ENCODE results near the gene METRN. TPM values are rescaled to one million over a fixed set of nuclear protein-coding genes. Genes with fewer than 3 reads are reported as not detected.
"Not testable (repeated sequence)": the region's sequence is repeated elsewhere in the genome, so short reads cannot be mapped to it uniquely, and the experiment has no call there.

The METRN gene
- total RNA-seq, 1 donor from 2014 or later: 6.7 TPM

GRCh38 chr16:711084-711483 lies 3.8 kb upstream of the METRN start:
- intact Hi-C loops (cut with micrococcal nuclease): loop anchor here (1.0 to 5.0 kb wide), 4 partner anchors 30 to 392 kb away; no protein-coding TSS in a partner anchor
- H3K4me1 Mint-ChIP-seq: peaks cover 11% of the 10 kb centered on the region
- no peaks in the 10 kb centered on the region for H3K36me3 Mint-ChIP-seq (ENCODE audit: low read depth)
- no peaks in the 10 kb centered on the region for H3K9me3 Mint-ChIP-seq
- ChIA-PET POLR2A (interaction anchor here (2.0 kb wide), 1 partner anchor 10 kb away, joined by 4 read pairs; the partner anchor contains the start of gene ANTKMT), CTCF (interaction anchor here (1.2 kb wide), 1 partner anchor 74 kb away, joined by 6 read pairs; no protein-coding TSS in a partner anchor)
- no peak for TF ChIP-seq CTCF (IDR thresholded peaks at IDR 0.05)
- peaks cover 25% of the 10 kb centered on the region for H3K27me3 Mint-ChIP-seq
- ATAC-seq (ENCODE audit: low read depth) (no peak), DNase-seq (no peak)
- no peak overlapping the region for H3K4me3 Mint-ChIP-seq
- H3K27ac Mint-ChIP-seq: no peak overlapping the region

DNA sequence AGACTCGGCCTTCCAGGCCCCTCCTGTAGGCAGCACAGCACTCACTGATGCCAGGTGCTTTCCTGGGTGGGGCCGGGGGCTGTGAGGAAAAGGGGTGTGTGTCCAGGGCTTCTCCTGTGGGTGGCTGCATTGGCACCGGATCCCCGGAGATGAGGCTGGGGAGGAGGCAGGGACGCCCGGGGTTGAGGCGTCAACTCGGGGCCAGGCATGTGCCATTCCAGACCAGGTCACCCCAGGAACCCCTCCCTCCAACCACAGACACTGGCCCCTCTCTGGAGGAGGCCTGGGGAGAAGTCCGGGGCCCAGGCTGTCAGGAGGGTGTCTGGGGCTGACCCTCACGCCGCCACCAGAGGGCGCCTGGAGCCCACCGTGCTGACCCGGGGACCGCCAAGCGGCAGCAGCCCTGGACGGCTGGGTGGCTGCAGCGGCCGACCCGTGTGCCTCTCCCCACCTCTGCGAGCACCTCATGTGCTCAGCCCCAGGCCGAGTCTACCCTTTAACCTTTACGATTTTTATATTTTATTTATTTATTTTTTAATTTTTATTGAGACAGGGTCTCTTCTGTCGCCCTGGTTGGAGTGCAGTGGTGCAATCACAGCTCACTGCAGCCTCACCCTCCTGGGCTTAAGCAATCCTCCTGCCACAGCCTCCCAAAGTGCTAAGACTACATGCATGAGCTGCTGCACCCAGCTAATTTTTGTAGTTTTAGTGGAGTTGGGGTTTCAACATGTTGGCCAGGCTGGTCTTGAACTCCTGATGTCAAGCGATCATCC lies 3.2 kb upstream of the METRN start:
- Mint-ChIP-seq H3K4me1 (peaks cover 10% of the 10 kb centered on the region), H3K4me3 (no peak overlapping the region), H3K27ac (no peak overlapping the region), H3K36me3 (ENCODE audit: low read depth) (no peaks in the 10 kb centered on the region), H3K27me3 (peaks cover 25% of the 10 kb centered on the region), H3K9me3 (no peaks in the 10 kb centered on the region)
- TF ChIP-seq CTCF (IDR thresholded peaks at IDR 0.05): peak; percentile 69
- intact Hi-C loops (cut with micrococcal nuclease): loop anchor here (1.0 to 5.0 kb wide), 4 partner anchors 30 to 392 kb away; no protein-coding TSS in a partner anchor
- CTCF ChIA-PET: interaction anchor here (0.9 to 2.6 kb wide), 12 partner anchors 9 to 390 kb away, joined by 3 to 22 read pairs (median 4); partner anchors contain the start of genes ANTKMT, CCDC78, CHTF18 and CIAO3
- POLR2A ChIA-PET: interaction anchor here (0.7 to 2.0 kb wide), 2 partner anchors 9 kb away, joined by 3 to 4 read pairs; partner anchors contain the start of gene ANTKMT
- ATAC-seq (ENCODE audit: low read depth) (peak; percentile 71), DNase-seq (peak; percentile 81)

- H3K9me3 Mint-ChIP-seq; H3K27ac Mint-ChIP-seq; H3K4me3 Mint-ChIP-seq; ATAC-seq (ENCODE audit: low read depth); DNase-seq; POLR2A ChIA-PET; H3K36me3 Mint-ChIP-seq (ENCODE audit: low read depth): not testable (repeated sequence)
- CTCF ChIA-PET: interaction anchor here (0.9 to 2.6 kb wide), 12 partner anchors 8 to 389 kb away, joined by 3 to 22 read pairs (median 4); partner anchors contain the start of genes ANTKMT, CCDC78, CHTF18 and CIAO3
- intact Hi-C loops (cut with micrococcal nuclease): loop anchor here (5.0 kb wide), 1 partner anchor 165 kb away; no protein-coding TSS in a partner anchor
- H3K27me3 Mint-ChIP-seq: peaks cover 21% of the 10 kb centered on the region
- H3K4me1 Mint-ChIP-seq: peaks cover 10% of the 10 kb centered on the region
Measured at GRCh38 chr16:712740-713250, 2.1 kb upstream of the METRN start.

DNA sequence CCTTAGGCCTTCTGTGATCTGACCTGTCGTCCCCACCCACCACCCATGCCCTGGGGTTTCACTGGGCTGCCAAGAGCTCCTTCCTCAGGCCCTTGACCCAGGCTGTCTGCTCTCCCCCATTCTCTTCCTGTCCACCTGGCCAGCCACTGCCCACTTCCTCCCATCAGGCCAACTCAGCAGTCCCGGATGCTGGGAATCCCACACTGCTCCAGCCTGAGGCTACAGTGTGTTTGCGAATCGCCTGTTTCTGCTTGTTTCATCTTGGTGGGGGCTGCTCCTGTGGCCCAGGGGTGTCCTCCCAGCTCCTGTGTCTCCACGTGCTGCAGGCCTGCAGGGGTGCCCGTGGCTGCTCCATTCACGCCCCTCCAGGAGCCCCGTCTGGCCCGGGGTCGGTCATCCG lies 839 bp upstream of the METRN start:
- no peak for DNase-seq
- intact Hi-C loops (cut with micrococcal nuclease): loop anchor here (1.0 to 5.0 kb wide), 2 partner anchors 74 to 163 kb away; partner anchors contain the start of genes CHTF18 and RPUSD1
- no peak for TF ChIP-seq CTCF (IDR thresholded peaks at IDR 0.05)
- Mint-ChIP-seq H3K36me3 (ENCODE audit: low read depth) (no peaks in the 10 kb centered on the region), H3K4me3 (peak overlapping the region; percentile 36), H3K4me1 (peaks cover 11% of the 10 kb centered on the region), H3K27me3 (peaks cover 10% of the 10 kb centered on the region), H3K9me3 (no peaks in the 10 kb centered on the region), H3K27ac (no peak overlapping the region)
- CTCF ChIA-PET: interaction anchor here (1.5 to 2.6 kb wide), 2 partner anchors 71 to 388 kb away, joined by 6 to 13 read pairs; no protein-coding TSS in a partner anchor
- ATAC-seq (ENCODE audit: low read depth): no peak
- POLR2A ChIA-PET: interaction anchor here (1.3 kb wide), 1 partner anchor 14 kb away, joined by 5 read pairs; no protein-coding TSS in a partner anchor

GRCh38 chr16:715477-716199 lies 720 bp downstream of the METRN start:
- ChIA-PET CTCF (interaction anchor here (0.6 to 1.2 kb wide), 4 partner anchors 12 to 73 kb away, joined by 3 to 4 read pairs (median 3); partner anchors contain the start of genes CHTF18, CIAO3 and RPUSD1), POLR2A (interaction anchor here (0.7 to 2.8 kb wide), 10 partner anchors 9 to 365 kb away, joined by 3 to 8 read pairs (median 4); partner anchors contain the start of genes CHTF18, CIAO3, RPUSD1 and WDR24)
- Mint-ChIP-seq H3K27me3 (peaks cover 7% of the 10 kb centered on the region), H3K4me3 (peak overlapping the region; percentile 68), H3K36me3 (ENCODE audit: low read depth) (no peaks in the 10 kb centered on the region), H3K9me3 (no peaks in the 10 kb centered on the region), H3K27ac (no peak overlapping the region), H3K4me1 (peaks cover 22% of the 10 kb centered on the region)
- DNase-seq (peak; percentile 42), ATAC-seq (ENCODE audit: low read depth) (peak; percentile 7)
- no peak for TF ChIP-seq CTCF (IDR thresholded peaks at IDR 0.05)
- intact Hi-C loops (cut with micrococcal nuclease): loop anchor here (1.0 kb wide), 1 partner anchor 48 kb away; no protein-coding TSS in a partner anchor

All from activated B cell treated with CpG ODN at 0.5 μM for 24 hours (primary cell).